ENCODE measurements around the gene C1QL2. TPM values are rescaled to one million over a fixed set of nuclear protein-coding genes. Genes with fewer than 3 reads are reported as not detected.

Gene C1QL2
- total and polyA plus RNA-seq, 5 donors from 2014 or later: not detected

DNA sequence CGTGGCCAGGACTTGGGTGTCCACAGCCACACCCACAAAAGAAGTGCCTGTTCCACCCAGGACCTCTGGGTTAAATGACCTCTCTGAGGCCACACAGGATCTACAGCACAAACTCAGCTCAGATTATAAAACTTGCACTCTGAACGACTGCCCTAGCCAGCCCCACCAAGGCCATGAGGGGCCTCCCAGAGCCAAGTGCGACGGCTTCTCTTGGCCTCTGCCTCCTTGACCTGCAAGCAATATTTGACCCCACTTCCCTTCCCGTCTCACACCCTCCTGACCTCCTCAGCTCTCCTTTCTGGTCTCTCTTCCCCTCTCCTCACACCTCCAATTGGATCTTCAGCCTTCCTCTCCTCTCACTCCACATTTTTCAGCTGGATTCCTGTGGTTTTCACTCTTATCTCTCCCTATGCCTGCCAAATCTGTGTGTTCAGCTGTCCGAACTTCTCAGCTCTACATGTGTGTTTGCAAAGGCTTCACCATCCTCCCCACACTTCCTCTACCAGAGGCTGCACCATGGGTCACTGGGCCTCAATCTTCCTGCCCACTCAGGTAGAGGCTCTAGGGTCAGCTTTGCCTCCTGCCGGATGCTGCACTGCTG lies 39.8 kb upstream of the C1QL2 start:
- no peak overlapping the region for H3K4me3 Mint-ChIP-seq
- no peak overlapping the region for H3K27ac Mint-ChIP-seq

GRCh38 chr2:119197529-119198239 lies 39.1 kb upstream of the C1QL2 start:
- peaks cover 0 to 2% (median 0%) of the 10 kb centered on the region in 7 donors for H3K9me3 Mint-ChIP-seq
- H3K27me3 Mint-ChIP-seq: peaks cover 4% of the 10 kb centered on the region
- no peak for ATAC-seq (ENCODE audit: low read depth in 2 of 2)
- no peaks in the 10 kb centered on the region for H3K36me3 ChIP-seq (ENCODE audit: control insufficient read depth, insufficient read depth, low read length)
- no peak overlapping the region for H3K4me3 Mint-ChIP-seq
- no peak overlapping the region for H3K4me3 ChIP-seq (ENCODE audit: low read depth, low read length)
- H3K4me1 Mint-ChIP-seq: no peaks in the 10 kb centered on the region
- no peak overlapping the region for H3K27ac Mint-ChIP-seq
- no peaks in the 10 kb centered on the region for H3K9me3 ChIP-seq (ENCODE audit: control insufficient read depth in 2 of 2, low read length in 2 of 2)
- no peak for DNase-seq
- H3K27ac ChIP-seq (ENCODE audit: insufficient read depth, low read length, poor library complexity, severe bottlenecking): no peak overlapping the region
- H3K4me1 ChIP-seq (ENCODE audit: control insufficient read depth, insufficient read depth, low read length, poor library complexity, severe bottlenecking): no peaks in the 10 kb centered on the region
- H3K27me3 ChIP-seq (ENCODE audit: control insufficient read depth, insufficient read depth, low read length): no peaks in the 10 kb centered on the region
- H3K36me3 Mint-ChIP-seq: no peaks in the 10 kb centered on the region

More for the DNA sequence above, 39.8 kb upstream of the C1QL2 start:
- H3K9me3 ChIP-seq (ENCODE audit: control insufficient read depth in 2 of 2, low read length in 2 of 2): no peaks in the 10 kb centered on the region
- H3K4me3 ChIP-seq (ENCODE audit: low read depth, low read length): no peak overlapping the region
- H3K36me3 ChIP-seq (ENCODE audit: control insufficient read depth, insufficient read depth, low read length): no peaks in the 10 kb centered on the region
- DNase-seq (no peak), ATAC-seq (ENCODE audit: low read depth in 2 of 2) (no peak)
- no peaks in the 10 kb centered on the region for H3K27me3 ChIP-seq (ENCODE audit: control insufficient read depth, insufficient read depth, low read length)
- Mint-ChIP-seq H3K4me1 (no peaks in the 10 kb centered on the region), H3K9me3 (peaks cover 0 to 2% (median 0%) of the 10 kb centered on the region in 7 donors), H3K36me3 (no peaks in the 10 kb centered on the region), H3K27me3 (peaks cover 4% of the 10 kb centered on the region)
- no peak overlapping the region for H3K27ac ChIP-seq (ENCODE audit: insufficient read depth, low read length, poor library complexity, severe bottlenecking)
- no peaks in the 10 kb centered on the region for H3K4me1 ChIP-seq (ENCODE audit: control insufficient read depth, insufficient read depth, low read length, poor library complexity, severe bottlenecking)

GRCh38 chr2:119197126-119197405 lies 38.5 kb upstream of the C1QL2 start:
- H3K4me1 ChIP-seq (ENCODE audit: control insufficient read depth, insufficient read depth, low read length, poor library complexity, severe bottlenecking): no peaks in the 10 kb centered on the region
- no peaks in the 10 kb centered on the region for H3K9me3 ChIP-seq (ENCODE audit: control insufficient read depth in 2 of 2, low read length in 2 of 2)
- H3K27ac ChIP-seq (ENCODE audit: insufficient read depth, low read length, poor library complexity, severe bottlenecking): no peak overlapping the region
- Mint-ChIP-seq H3K36me3 (no peaks in the 10 kb centered on the region), H3K9me3 (peaks cover 0 to 2% (median 0%) of the 10 kb centered on the region in 7 donors), H3K27me3 (peaks cover 4% of the 10 kb centered on the region), H3K4me1 (no peaks in the 10 kb centered on the region), H3K4me3 (no peak overlapping the region), H3K27ac (no peak overlapping the region)
- no peaks in the 10 kb centered on the region for H3K36me3 ChIP-seq (ENCODE audit: control insufficient read depth, insufficient read depth, low read length)
- no peak overlapping the region for H3K4me3 ChIP-seq (ENCODE audit: low read depth, low read length)
- ATAC-seq (ENCODE audit: low read depth in 2 of 2) (no peak), DNase-seq (no peak)
- H3K27me3 ChIP-seq (ENCODE audit: control insufficient read depth, insufficient read depth, low read length): no peaks in the 10 kb centered on the region

GRCh38 chr2:119196301-119197125 lies 38.0 kb upstream of the C1QL2 start:
- Histone ChIP-seq H3K27ac (ENCODE audit: insufficient read depth, low read length, poor library complexity, severe bottlenecking) (no peak overlapping the region), H3K27me3 (ENCODE audit: control insufficient read depth, insufficient read depth, low read length) (no peaks in the 10 kb centered on the region), H3K9me3 (ENCODE audit: control insufficient read depth in 2 of 2, low read length in 2 of 2) (no peaks in the 10 kb centered on the region), H3K4me3 (ENCODE audit: low read depth, low read length) (no peak overlapping the region), H3K4me1 (ENCODE audit: control insufficient read depth, insufficient read depth, low read length, poor library complexity, severe bottlenecking) (no peaks in the 10 kb centered on the region), H3K36me3 (ENCODE audit: control insufficient read depth, insufficient read depth, low read length) (no peaks in the 10 kb centered on the region)
- no peak for ATAC-seq (ENCODE audit: low read depth in 2 of 2)
- Mint-ChIP-seq H3K4me3 (no peak overlapping the region), H3K9me3 (peaks cover 0 to 2% (median 0%) of the 10 kb centered on the region in 7 donors), H3K4me1 (no peaks in the 10 kb centered on the region), H3K36me3 (no peaks in the 10 kb centered on the region), H3K27me3 (peaks cover 4% of the 10 kb centered on the region), H3K27ac (no peak overlapping the region)
- no peak for DNase-seq

DNA sequence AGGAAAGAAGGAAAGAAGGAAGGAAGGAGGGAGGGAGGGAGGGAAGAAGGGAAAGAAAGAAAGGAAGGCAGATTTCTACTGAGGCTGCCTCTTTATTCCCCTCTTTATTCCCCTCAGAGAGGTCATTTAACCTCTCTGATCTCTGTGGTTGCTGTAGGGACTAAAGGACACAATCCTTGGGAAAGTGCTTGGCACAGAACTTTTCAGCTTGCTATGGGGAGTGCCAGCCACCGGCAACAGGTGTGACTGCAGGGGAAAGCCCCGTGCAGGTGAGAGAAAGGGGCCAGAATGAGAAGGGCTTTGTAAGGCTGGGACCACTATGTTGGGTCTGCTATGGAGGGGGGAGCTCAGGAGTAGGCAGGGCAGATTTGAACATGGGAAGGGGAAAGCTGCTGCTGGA lies 37.3 kb upstream of the C1QL2 start:
- Mint-ChIP-seq H3K27ac (no peak overlapping the region), H3K4me3 (no peak overlapping the region), H3K4me1 (no peaks in the 10 kb centered on the region), H3K36me3 (no peaks in the 10 kb centered on the region), H3K27me3 (peaks cover 4% of the 10 kb centered on the region), H3K9me3 (peaks cover 0 to 2% (median 0%) of the 10 kb centered on the region in 7 donors)
- H3K27me3 ChIP-seq (ENCODE audit: control insufficient read depth, insufficient read depth, low read length): no peaks in the 10 kb centered on the region
- H3K4me1 ChIP-seq (ENCODE audit: control insufficient read depth, insufficient read depth, low read length, poor library complexity, severe bottlenecking): no peaks in the 10 kb centered on the region
- no peaks in the 10 kb centered on the region for H3K36me3 ChIP-seq (ENCODE audit: control insufficient read depth, insufficient read depth, low read length)
- H3K4me3 ChIP-seq (ENCODE audit: low read depth, low read length): no peak overlapping the region
- DNase-seq (no peak), ATAC-seq (ENCODE audit: low read depth in 2 of 2) (no peak)
- no peaks in the 10 kb centered on the region for H3K9me3 ChIP-seq (ENCODE audit: control insufficient read depth in 2 of 2, low read length in 2 of 2)
- H3K27ac ChIP-seq (ENCODE audit: insufficient read depth, low read length, poor library complexity, severe bottlenecking): no peak overlapping the region

DNA sequence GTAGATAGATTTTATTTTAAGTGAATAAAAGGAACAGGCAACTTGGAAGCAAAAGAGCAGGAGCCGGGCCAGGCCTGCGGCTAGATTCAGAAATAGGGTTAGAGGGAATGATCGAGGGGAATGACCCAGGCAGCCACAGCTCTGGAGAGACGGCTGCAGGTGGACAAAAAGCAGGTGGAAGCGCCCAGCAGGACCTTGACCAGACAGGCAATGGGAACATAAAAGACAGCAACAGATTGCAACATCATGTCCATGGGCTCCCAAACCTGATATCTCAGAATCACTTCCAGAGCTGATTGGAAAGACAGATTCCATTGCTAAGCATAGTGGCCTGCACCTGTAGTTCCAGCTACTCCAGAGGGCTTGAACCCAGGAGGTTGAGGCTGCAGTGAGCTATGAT lies 36.5 kb upstream of the C1QL2 start:
- ATAC-seq (ENCODE audit: low read depth in 2 of 2) (no peak), DNase-seq (no peak)
- Histone ChIP-seq H3K27ac (ENCODE audit: insufficient read depth, low read length, poor library complexity, severe bottlenecking) (no peak overlapping the region), H3K4me1 (ENCODE audit: control insufficient read depth, insufficient read depth, low read length, poor library complexity, severe bottlenecking) (no peaks in the 10 kb centered on the region), H3K9me3 (ENCODE audit: control insufficient read depth in 2 of 2, low read length in 2 of 2) (no peaks in the 10 kb centered on the region), H3K27me3 (ENCODE audit: control insufficient read depth, insufficient read depth, low read length) (no peaks in the 10 kb centered on the region), H3K36me3 (ENCODE audit: control insufficient read depth, insufficient read depth, low read length) (no peaks in the 10 kb centered on the region), H3K4me3 (ENCODE audit: low read depth, low read length) (no peak overlapping the region)
- no peaks in the 10 kb centered on the region for H3K4me1 Mint-ChIP-seq
- H3K4me3 Mint-ChIP-seq: no peak overlapping the region
- peaks cover 4% of the 10 kb centered on the region for H3K27me3 Mint-ChIP-seq
- peaks cover 0 to 2% (median 0%) of the 10 kb centered on the region in 7 donors for H3K9me3 Mint-ChIP-seq
- no peaks in the 10 kb centered on the region for H3K36me3 Mint-ChIP-seq
- H3K27ac Mint-ChIP-seq: no peak overlapping the region

- no peaks in the 10 kb centered on the region for H3K36me3 Mint-ChIP-seq
- H3K27me3 Mint-ChIP-seq: no peaks in the 10 kb centered on the region
- no peak for ATAC-seq (ENCODE audit: low read depth in 2 of 2)
- no peaks in the 10 kb centered on the region for H3K27me3 ChIP-seq (ENCODE audit: control insufficient read depth, insufficient read depth, low read length)
- H3K4me1 ChIP-seq (ENCODE audit: control insufficient read depth, insufficient read depth, low read length, poor library complexity, severe bottlenecking): no peaks in the 10 kb centered on the region
- no peak for DNase-seq
- H3K9me3 Mint-ChIP-seq: peaks cover 0 to 2% (median 0%) of the 10 kb centered on the region in 7 donors
- H3K9me3 ChIP-seq (ENCODE audit: control insufficient read depth in 2 of 2, low read length in 2 of 2): no peaks in the 10 kb centered on the region
- H3K4me3 Mint-ChIP-seq: no peak overlapping the region
- H3K36me3 ChIP-seq (ENCODE audit: control insufficient read depth, insufficient read depth, low read length): no peaks in the 10 kb centered on the region
- H3K27ac ChIP-seq (ENCODE audit: insufficient read depth, low read length, poor library complexity, severe bottlenecking): no peak overlapping the region
- H3K27ac Mint-ChIP-seq: no peak overlapping the region
- H3K4me3 ChIP-seq (ENCODE audit: low read depth, low read length): no peak overlapping the region
- no peaks in the 10 kb centered on the region for H3K4me1 Mint-ChIP-seq
Observed at GRCh38 chr2:119192893-119193292, 34.3 kb upstream of the C1QL2 start.
